Thymus (tissue), 11 donors: Measurements from ENCODE around the gene MAPK4. TPM values are rescaled to one million over a fixed set of nuclear protein-coding genes. Genes with fewer than 3 reads are reported as not detected.

ENCODE experiments used
- DNase-seq, 9 donors: peaks; one replicate each; pipeline ENCODE4 v3.0.0-alpha.2; 2013; ENCODE audit warnings: low spot score in 9 of 9, low read depth in 6 of 9, missing footprints in 1 of 9
- H3K27ac ChIP-seq, 2 donors: one replicate each; pipeline ENCODE4 v1.5.1; 2013; ENCODE audit warnings: control low read depth in 1 of 2, low read depth in 1 of 2, low read length in 1 of 2, mild to moderate bottlenecking in 1 of 2, moderate library complexity in 1 of 2
- H3K27me3 ChIP-seq, 2 donors: one replicate each; pipeline ENCODE4 v1.5.1; 2013; ENCODE audit warnings: low read length in 1 of 2; ENCODE audit not compliant: control insufficient read depth in 2 of 2, insufficient read depth in 1 of 2
- H3K36me3 ChIP-seq, 2 donors: one replicate each; pipeline ENCODE4 v1.5.1; 2013; ENCODE audit warnings: low read length in 1 of 2, mild to moderate bottlenecking in 1 of 2, moderate library complexity in 1 of 2; ENCODE audit not compliant: control insufficient read depth in 2 of 2, insufficient read depth in 2 of 2
- H3K4me1 ChIP-seq, 2 donors: one replicate each; pipeline ENCODE4 v1.5.1; 2013; ENCODE audit warnings: low read length in 2 of 2; ENCODE audit not compliant: control insufficient read depth in 2 of 2, insufficient read depth in 2 of 2
- H3K4me3 ChIP-seq, 2 donors: one replicate each; pipeline ENCODE4 v1.5.1; 2013; ENCODE audit warnings: low read length in 2 of 2, control low read depth in 1 of 2, mild to moderate bottlenecking in 1 of 2
- H3K9me3 ChIP-seq, 2 donors: one replicate each; pipeline ENCODE4 v1.5.1; 2013; ENCODE audit warnings: low read length in 1 of 2, mild to moderate bottlenecking in 1 of 2; ENCODE audit not compliant: control insufficient read depth in 2 of 2, insufficient read depth in 1 of 2
- WGBS: extraction: QIAGEN DNeasy Blood & Tissue Kit; methylation state at CpG from one replicate; pipeline ENCODE4 v1.1.7; 2013; 5-methylcytosine and 5-hydroxymethylcytosine counted together
- polyA plus RNA-seq: library from polyadenylated mRNA; stranded (reverse); fragments of 200-250 nt; gene quantifications from one replicate; pipeline ENCODE4 v1.2.3, GENCODE V29; 2013
- total RNA-seq: library from RNA; stranded (reverse); fragments of 120-200 nt; gene quantifications from one replicate; pipeline ENCODE4 v1.2.4, GENCODE V29; 2013
- donor health status: healthy.

The MAPK4 gene
- total and polyA plus RNA-seq, 2 donors, result 3.1 to 6.9 TPM

DNA sequence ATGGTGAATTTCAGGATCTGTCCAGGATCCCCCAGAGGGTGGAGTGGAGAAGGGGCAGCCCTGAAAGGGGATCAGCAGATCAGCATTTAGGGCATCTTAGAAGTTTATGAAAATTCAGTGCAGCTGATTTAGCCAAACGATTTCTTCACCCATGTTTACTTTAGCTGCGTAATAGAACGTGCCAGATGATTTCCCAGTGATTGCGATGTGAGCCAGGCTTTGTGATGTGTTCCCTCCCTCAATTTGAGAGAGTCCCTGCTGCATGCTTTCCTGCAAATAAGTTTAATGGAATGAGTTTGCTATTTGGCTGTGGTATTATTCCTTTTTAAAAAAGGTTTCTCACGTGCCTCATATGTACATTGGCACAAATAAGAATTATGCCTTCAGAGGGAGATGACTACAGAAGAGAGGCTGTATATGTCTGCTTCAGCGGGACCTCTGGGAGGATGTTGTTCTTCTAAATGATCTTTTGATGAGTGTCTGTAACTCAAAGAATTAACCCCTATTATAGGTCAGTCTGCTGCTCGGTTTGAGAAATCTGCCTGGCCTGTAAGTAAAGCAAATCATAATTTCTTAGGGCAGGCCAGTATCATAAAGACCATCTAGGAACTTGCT lies 148.1 kb downstream of the MAPK4 start:
- Histone ChIP-seq H3K27me3 (no peaks in the 10 kb centered on the region), H3K4me3 (no peak overlapping the region), H3K27ac (peak overlapping the region in 1 of 2 donors; percentile 5), H3K36me3 (no peaks in the 10 kb centered on the region), H3K4me1 (no peaks in the 10 kb centered on the region), H3K9me3 (no peaks in the 10 kb centered on the region)
- WGBS, result 86% methylated on average over 7 of the region's 7 CpGs
- no peak for DNase-seq

DNA sequence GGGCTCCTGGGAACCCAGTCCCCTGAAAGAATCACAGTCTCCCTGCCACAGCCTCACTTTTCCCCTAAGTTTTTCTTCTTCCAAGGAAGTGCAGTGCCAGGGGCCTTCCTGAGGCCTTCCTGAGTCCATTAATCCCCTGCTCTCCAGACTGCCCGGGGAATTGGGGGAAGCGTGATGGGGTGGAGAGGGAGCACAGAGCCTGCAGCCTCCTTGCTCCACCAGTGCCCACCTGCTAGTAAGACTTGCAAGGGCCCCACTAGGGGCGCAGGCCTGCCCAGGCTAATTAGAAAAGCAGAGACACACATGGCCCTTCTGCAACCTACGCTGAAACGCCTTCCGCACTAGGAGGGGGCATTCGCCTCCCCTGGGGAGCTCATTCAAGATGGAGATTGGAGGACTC lies 149.3 kb downstream of the MAPK4 start:
- H3K4me3 ChIP-seq, result no peak overlapping the region
- 86% methylated on average over 7 of the region's 7 CpGs for WGBS
- DNase-seq, result no peak
- H3K4me1 ChIP-seq, result no peaks in the 10 kb centered on the region
- no peaks in the 10 kb centered on the region for H3K27me3 ChIP-seq
- H3K36me3 ChIP-seq, result no peaks in the 10 kb centered on the region
- no peak overlapping the region for H3K27ac ChIP-seq
- H3K9me3 ChIP-seq, result no peaks in the 10 kb centered on the region

DNA sequence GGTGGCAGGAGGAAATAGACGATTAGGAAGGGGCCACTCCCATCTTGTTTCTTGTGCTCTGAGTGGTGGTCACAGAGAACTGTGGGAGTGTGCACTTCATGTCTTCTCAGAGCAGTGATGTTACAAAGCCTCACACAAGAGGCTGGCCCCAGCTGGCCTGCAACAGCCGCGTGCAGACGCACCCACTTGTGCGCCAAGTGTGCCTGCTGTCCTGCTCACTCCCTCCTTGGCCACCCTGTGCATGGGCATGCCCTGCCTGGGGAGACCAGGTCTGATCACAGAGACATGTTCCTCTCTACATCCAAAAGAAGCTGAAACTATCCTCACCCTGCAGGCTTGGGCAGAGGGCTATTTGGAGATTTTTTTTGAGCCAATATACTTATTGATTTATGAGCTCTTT lies 151.5 kb downstream of the MAPK4 start:
- Histone ChIP-seq H3K27ac (no peak overlapping the region), H3K4me3 (no peak overlapping the region), H3K4me1 (no peaks in the 10 kb centered on the region), H3K27me3 (no peaks in the 10 kb centered on the region), H3K9me3 (no peaks in the 10 kb centered on the region), H3K36me3 (no peaks in the 10 kb centered on the region)
- no peak for DNase-seq
- 75% methylated on average over 5 of the region's 5 CpGs for WGBS

DNA sequence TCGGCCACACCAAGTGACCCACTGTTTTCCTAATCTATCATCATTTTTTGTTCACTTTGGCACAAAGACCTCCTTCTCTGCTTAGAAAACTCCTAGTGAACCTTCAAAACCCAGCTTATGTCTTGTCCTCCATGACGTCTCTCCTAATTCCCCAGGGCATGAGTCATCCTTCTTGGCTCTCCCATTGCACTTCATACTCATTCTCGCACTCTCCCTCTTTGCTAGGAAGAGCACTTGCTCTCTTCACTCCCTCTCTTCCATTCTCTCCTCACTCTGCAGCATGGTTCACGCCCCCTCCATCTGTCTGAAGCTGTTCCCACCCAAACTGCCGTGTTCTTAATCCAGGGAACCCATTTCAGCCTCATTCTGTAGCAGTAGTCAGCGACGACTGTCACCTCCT lies 156.0 kb downstream of the MAPK4 start:
- H3K4me3 ChIP-seq, result no peak overlapping the region
- 92% methylated on average over 7 of the region's 7 CpGs for WGBS
- no peaks in the 10 kb centered on the region for H3K27me3 ChIP-seq
- H3K27ac ChIP-seq, result no peak overlapping the region
- no peaks in the 10 kb centered on the region for H3K9me3 ChIP-seq
- no peaks in the 10 kb centered on the region for H3K4me1 ChIP-seq
- no peaks in the 10 kb centered on the region for H3K36me3 ChIP-seq
- DNase-seq, result no peak

DNA sequence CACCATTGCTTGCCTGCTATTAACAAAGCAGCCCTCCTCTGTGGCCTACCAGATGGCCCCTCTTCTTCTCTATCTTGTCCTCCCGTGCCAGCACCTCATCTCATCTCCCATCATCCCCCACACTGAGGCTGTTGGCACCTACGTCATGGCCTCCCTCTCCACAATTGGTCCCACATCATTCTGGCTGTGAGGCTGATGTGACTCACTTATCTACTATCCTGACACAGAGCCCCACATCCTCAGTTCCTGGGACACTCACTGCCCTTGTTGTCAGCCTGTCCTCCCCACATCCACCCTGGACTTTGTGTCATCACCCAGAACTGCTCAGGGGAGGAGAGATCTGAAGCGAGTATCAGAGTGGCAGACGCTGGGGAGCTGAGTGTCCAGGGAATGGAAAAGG lies 157.0 kb downstream of the MAPK4 start:
- WGBS, result 94% methylated on average over 4 of the region's 4 CpGs
- Histone ChIP-seq H3K4me3 (no peak overlapping the region), H3K4me1 (no peaks in the 10 kb centered on the region), H3K27ac (no peak overlapping the region), H3K27me3 (no peaks in the 10 kb centered on the region), H3K36me3 (no peaks in the 10 kb centered on the region), H3K9me3 (no peaks in the 10 kb centered on the region)
- DNase-seq, result no peak

DNA sequence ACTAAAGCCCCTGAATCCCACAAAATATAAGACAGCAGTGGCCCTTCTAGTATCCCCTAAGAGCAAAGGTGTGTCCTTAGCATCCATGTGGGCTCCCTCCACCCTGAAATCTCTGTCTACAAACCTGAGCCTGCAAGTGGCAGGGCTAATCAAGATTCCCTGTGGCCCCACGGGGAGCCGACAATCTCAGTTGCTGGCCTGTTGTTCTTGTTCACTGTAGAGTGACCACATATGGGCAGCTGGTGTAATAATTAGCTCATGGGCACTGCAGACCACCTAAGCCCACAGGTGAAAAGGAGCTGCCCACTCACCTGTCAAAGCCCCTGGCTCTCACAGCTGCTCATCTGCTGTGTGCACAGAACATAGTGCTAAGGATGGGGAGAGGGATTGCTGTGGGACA lies 157.7 kb downstream of the MAPK4 start:
- Histone ChIP-seq H3K27ac (no peak overlapping the region), H3K9me3 (no peaks in the 10 kb centered on the region), H3K27me3 (no peaks in the 10 kb centered on the region), H3K4me1 (no peaks in the 10 kb centered on the region), H3K36me3 (no peaks in the 10 kb centered on the region), H3K4me3 (no peak overlapping the region)
- no peak for DNase-seq
- WGBS, result 96% methylated on average over 2 of the region's 2 CpGs

DNA sequence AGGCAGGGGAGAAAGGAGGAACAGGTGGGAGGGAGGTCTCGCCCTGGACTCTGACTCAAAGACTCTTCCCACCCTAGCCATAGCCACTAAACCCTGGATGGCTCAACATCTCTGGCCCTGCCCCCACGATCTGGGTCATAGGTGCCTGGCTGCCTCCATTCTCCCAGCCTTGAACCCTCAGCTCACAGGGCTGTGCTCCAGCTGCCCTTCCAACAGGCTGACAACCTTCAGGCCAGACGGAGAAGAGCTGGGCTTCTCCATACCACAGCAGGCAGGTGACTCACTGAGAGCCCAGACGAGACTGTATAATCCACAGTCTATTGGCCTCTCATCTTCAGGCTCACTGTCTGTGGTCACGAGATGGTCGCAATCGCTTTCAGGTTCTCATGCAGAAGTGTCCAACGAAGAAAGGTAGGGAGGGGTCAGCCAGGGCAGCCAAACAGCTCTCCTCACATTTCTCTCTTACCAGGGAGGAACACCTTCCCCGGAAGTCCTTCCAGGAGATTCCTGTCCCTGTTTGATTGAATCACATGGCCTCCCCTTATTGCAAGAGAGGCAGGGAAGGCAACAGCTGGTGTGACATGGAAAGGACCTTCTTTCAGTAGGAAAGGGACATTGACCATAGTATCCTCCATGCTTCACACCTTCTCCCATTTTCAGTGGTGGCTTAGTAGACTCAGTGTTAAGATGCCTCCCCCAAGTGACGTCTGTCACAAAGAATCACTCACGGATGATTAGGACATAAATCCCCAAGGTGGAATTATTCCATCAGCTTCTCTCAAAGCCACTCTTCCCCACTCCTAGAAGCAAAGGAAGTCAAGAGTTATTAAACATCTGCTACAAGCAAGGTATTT lies 159.8 kb downstream of the MAPK4 start:
- DNase-seq, result no peak
- H3K36me3 ChIP-seq, result no peaks in the 10 kb centered on the region
- no peak overlapping the region for H3K27ac ChIP-seq
- no peak overlapping the region for H3K4me3 ChIP-seq
- 91% methylated on average over 11 of the region's 11 CpGs for WGBS
- H3K27me3 ChIP-seq, result no peaks in the 10 kb centered on the region
- no peaks in the 10 kb centered on the region for H3K4me1 ChIP-seq
- no peaks in the 10 kb centered on the region for H3K9me3 ChIP-seq

DNA sequence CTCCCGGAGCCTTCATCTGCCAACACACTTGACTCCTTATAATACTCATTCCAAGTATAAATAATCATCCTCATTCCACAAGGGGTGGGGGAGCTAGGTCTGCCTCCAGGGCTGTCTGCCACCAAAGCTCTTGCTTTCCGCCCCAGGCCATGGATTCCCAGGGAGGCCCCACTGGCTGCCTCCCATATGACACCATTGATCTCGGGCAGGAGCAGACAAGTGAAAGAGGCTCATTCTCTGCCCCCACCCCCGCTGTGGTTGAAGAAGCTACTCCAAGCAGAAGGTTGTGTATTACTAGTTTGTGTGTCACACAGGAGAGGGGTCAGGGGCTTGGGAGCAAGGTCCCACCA lies 160.4 kb downstream of the MAPK4 start:
- no peak overlapping the region for H3K27ac ChIP-seq
- H3K36me3 ChIP-seq, result no peaks in the 10 kb centered on the region
- no peak for DNase-seq
- H3K4me3 ChIP-seq, result no peak overlapping the region
- H3K4me1 ChIP-seq, result no peaks in the 10 kb centered on the region
- 98% methylated on average over 4 of the region's 4 CpGs for WGBS
- no peaks in the 10 kb centered on the region for H3K27me3 ChIP-seq
- H3K9me3 ChIP-seq, result no peaks in the 10 kb centered on the region

DNA sequence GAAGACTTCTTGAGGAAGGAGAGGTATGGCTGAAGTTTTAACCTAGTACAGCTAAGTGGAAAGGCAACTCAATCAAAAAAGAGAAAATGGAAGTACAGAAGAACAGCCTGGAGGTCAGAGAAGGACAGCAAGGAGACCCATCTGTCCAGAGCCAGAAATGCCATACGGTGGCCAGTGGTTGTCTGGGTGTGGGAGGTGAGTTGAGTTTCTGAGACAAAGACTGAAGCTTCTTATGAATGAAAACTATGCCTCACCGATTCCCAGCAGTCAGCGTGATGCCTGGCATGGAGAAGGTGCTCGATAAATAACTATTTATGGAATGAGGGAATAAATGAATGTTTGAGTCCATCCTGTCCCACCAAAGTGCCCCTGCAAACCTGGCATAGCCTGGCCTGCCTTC lies 161.1 kb downstream of the MAPK4 start:
- no peaks in the 10 kb centered on the region for H3K4me1 ChIP-seq
- no peaks in the 10 kb centered on the region for H3K36me3 ChIP-seq
- no peak overlapping the region for H3K27ac ChIP-seq
- no peaks in the 10 kb centered on the region for H3K27me3 ChIP-seq
- H3K9me3 ChIP-seq, result no peaks in the 10 kb centered on the region
- no peak overlapping the region for H3K4me3 ChIP-seq
- no peak for DNase-seq
- WGBS, result 94% methylated on average over 4 of the region's 4 CpGs
